ENCODE data around the gene MINDY4.

DNA sequence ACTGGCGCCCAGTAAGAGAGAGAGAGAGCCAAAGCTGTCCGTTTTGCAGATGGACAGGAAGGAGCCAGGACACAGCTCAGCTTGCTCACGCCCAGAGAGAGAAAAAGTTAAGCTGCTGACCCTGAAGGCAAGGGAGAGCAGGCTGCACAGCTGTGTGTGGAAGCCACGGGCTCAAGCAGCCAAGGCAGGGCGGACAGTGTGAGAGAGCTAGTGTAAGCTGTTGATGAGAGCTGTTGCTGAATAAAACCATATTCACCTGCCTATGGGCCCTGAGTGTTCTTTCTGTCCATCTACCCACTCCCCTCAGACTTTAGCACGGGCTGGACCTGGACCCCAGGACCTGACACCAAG is 13.9 kb upstream of the MINDY4 start:
- TF ChIP-seq GATA2 (IDR thresholded peaks at IDR 0.05; ENCODE audit: low read depth, low read length) (no peak), GATA3 (IDR thresholded peaks at IDR 0.05; ENCODE audit: low read depth, low read length) (no peak)

Data from SH-SY5Y (cell line).